Glomerular endothelial cell (primary cell): ENCODE results near the gene SNW1. TPM values are rescaled to one million over a fixed set of nuclear protein-coding genes. Genes with fewer than 3 reads are reported as not detected.
"Not testable (repeated sequence)": the region's sequence is repeated elsewhere in the genome, so short reads cannot be mapped to it uniquely, and the experiment has no call there.

Source experiments
- DNase-seq: peaks from one replicate; pipeline ENCODE4 v3.0.0-alpha.2; 2011; ENCODE audit warnings: low read depth, low spot score; ENCODE audit errors: extremely low read depth
- total RNA-seq: library from RNA; depleted of rRNA; stranded (reverse); fragments of >200 nt; gene quantifications from 2 replicates; pipeline ENCODE4 v1.2.3, GENCODE V29; 2015

The SNW1 gene
- 48.1 and 58.3 TPM in 2 replicates for total RNA-seq

- peak; percentile 23 for DNase-seq
Observed at GRCh38 chr14:77760381-77761204, at the start of gene SNW1. Gene SNW1, minus strand, starts transcription at chr14:77761156. Its CDS starts 29 bp downstream, at chr14:77761127.

GRCh38 chr14:77809011-77809410 lies 48.1 kb upstream of the SNW1 start:
- DNase-seq, result no peak

- no peak for DNase-seq
Observed at GRCh38 chr14:77808250-77808649, 47.3 kb upstream of the SNW1 start.

GRCh38 chr14:77805706-77806105 lies 44.8 kb upstream of the SNW1 start:
- DNase-seq, result no peak

- no peak for DNase-seq
Observed at GRCh38 chr14:77804592-77804991, 43.6 kb upstream of the SNW1 start.

GRCh38 chr14:77800814-77801213 lies 39.9 kb upstream of the SNW1 start:
- no peak for DNase-seq

- DNase-seq, result peak; percentile 5
Observed at GRCh38 chr14:77799863-77800730, 39.1 kb upstream of the SNW1 start, which contains the start of gene ADCK1. Gene ADCK1, plus strand, starts transcription at chr14:77800109. Its CDS starts 18,870 bp downstream, at chr14:77818979.

GRCh38 chr14:77799456-77799855 lies 38.5 kb upstream of the SNW1 start:
- DNase-seq, result not testable (repeated sequence)

GRCh38 chr14:77794357-77794756 lies 33.4 kb upstream of the SNW1 start:
- DNase-seq, result no peak

GRCh38 chr14:77793255-77793654 lies 32.3 kb upstream of the SNW1 start:
- not testable (repeated sequence) for DNase-seq

GRCh38 chr14:77791225-77791600 lies 30.3 kb upstream of the SNW1 start:
- DNase-seq, result no peak

- no peak for DNase-seq
Observed at GRCh38 chr14:77790566-77791224, 29.7 kb upstream of the SNW1 start.

GRCh38 chr14:77786148-77786547 lies 25.2 kb upstream of the SNW1 start:
- DNase-seq, result no peak

- no peak for DNase-seq
Observed at GRCh38 chr14:77782202-77782601, 21.2 kb upstream of the SNW1 start.

- DNase-seq, result not testable (repeated sequence)
Observed at GRCh38 chr14:77773966-77774365, 13.0 kb upstream of the SNW1 start.

- not testable (repeated sequence) for DNase-seq
Observed at GRCh38 chr14:77768442-77769069, 7.6 kb upstream of the SNW1 start.

GRCh38 chr14:77763978-77764377 lies 3.0 kb upstream of the SNW1 start:
- no peak for DNase-seq

- DNase-seq, result no peak
Observed at GRCh38 chr14:77763316-77763715, 2.4 kb upstream of the SNW1 start.

GRCh38 chr14:77761205-77761931 lies 412 bp upstream of the SNW1 start:
- DNase-seq, result peak; percentile 79
